Measurements from ENCODE around the gene CD70. TPM values are rescaled to one million over a fixed set of nuclear protein-coding genes. Genes with fewer than 3 reads are reported as not detected.

The CD70 gene
- total RNA-seq, 4 donors from 2014 or later = 0.52 to 0.84 TPM; not detected in 2

- no peak for DNase-seq (ENCODE audit: extremely low spot score)
- no peak for TF ChIP-seq POLR2A (IDR thresholded peaks at IDR 0.05; ENCODE audit: low read depth)
- no peak for TF ChIP-seq EP300 (IDR thresholded peaks at IDR 0.05)
- TF ChIP-seq, protein P1, sequence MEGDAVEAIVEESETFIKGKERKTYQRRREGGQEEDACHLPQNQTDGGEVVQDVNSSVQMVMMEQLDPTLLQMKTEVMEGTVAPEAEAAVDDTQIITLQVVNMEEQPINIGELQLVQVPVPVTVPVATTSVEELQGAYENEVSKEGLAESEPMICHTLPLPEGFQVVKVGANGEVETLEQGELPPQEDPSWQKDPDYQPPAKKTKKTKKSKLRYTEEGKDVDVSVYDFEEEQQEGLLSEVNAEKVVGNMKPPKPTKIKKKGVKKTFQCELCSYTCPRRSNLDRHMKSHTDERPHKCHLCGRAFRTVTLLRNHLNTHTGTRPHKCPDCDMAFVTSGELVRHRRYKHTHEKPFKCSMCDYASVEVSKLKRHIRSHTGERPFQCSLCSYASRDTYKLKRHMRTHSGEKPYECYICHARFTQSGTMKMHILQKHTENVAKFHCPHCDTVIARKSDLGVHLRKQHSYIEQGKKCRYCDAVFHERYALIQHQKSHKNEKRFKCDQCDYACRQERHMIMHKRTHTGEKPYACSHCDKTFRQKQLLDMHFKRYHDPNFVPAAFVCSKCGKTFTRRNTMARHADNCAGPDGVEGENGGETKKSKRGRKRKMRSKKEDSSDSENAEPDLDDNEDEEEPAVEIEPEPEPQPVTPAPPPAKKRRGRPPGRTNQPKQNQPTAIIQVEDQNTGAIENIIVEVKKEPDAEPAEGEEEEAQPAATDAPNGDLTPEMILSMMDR (IDR thresholded peaks at IDR 0.05) = no peak
- TF ChIP-seq POLR2AphosphoS5 (IDR thresholded peaks at IDR 0.05) = no peak
- WGBS = 84% methylated on average over 7 of the region's 7 CpGs
- intact Hi-C loops (cut with DNase I) = no loop called here
- Histone ChIP-seq H3K4me3 (no peak overlapping the region), H3K27me3 (peaks cover 0 to 18% (median 0%) of the 10 kb centered on the region in 4 donors), H3K36me3 (no peaks in the 10 kb centered on the region), H3K4me1 (no peaks in the 10 kb centered on the region), H3K9me3 (no peaks in the 10 kb centered on the region), H3K27ac (replicated peaks in 1 of 4) (no peak overlapping the region)
These were observed 11.3 kb downstream of the CD70 start for GRCh38 chr19:6579450-6580178.

GRCh38 chr19:6577476-6578125 is 13.3 kb downstream of the CD70 start:
- 74% methylated on average over 5 of the region's 5 CpGs for WGBS

GRCh38 chr19:6576869-6577475 is 14.0 kb downstream of the CD70 start:
- H3K4me1 ChIP-seq = no peaks in the 10 kb centered on the region
- TF ChIP-seq POLR2A (IDR thresholded peaks at IDR 0.05; ENCODE audit: low read depth) (no peak), EP300 (IDR thresholded peaks at IDR 0.05) (no peak), POLR2AphosphoS5 (IDR thresholded peaks at IDR 0.05) (no peak)
- TF ChIP-seq, protein P1 (IDR thresholded peaks at IDR 0.05) = no peak
- no peaks in the 10 kb centered on the region for H3K36me3 ChIP-seq
- no peak overlapping the region for H3K4me3 ChIP-seq
- H3K27me3 ChIP-seq = peaks cover 0 to 15% (median 0%) of the 10 kb centered on the region in 4 donors
- H3K9me3 ChIP-seq = peaks cover 0 to 3% (median 0%) of the 10 kb centered on the region in 4 donors
- no peak overlapping the region for H3K27ac ChIP-seq (replicated peaks in 1 of 4)
- DNase-seq (ENCODE audit: extremely low spot score) = no peak
- WGBS = 76% methylated on average over 5 of the region's 5 CpGs
- intact Hi-C loops (cut with DNase I) = no loop called here

More at GRCh38 chr19:6577476-6578125, 13.3 kb downstream of the CD70 start:
- Histone ChIP-seq H3K27ac (replicated peaks in 1 of 4) (no peak overlapping the region), H3K36me3 (no peaks in the 10 kb centered on the region), H3K4me3 (no peak overlapping the region), H3K9me3 (no peaks in the 10 kb centered on the region), H3K27me3 (peaks cover 0 to 9% (median 0%) of the 10 kb centered on the region in 4 donors), H3K4me1 (no peaks in the 10 kb centered on the region)
- DNase-seq (ENCODE audit: extremely low spot score) = no peak
- TF ChIP-seq EP300 (IDR thresholded peaks at IDR 0.05) (no peak), POLR2A (IDR thresholded peaks at IDR 0.05; ENCODE audit: low read depth) (no peak), POLR2AphosphoS5 (IDR thresholded peaks at IDR 0.05) (no peak)
- TF ChIP-seq, protein P1 (IDR thresholded peaks at IDR 0.05) = no peak
- intact Hi-C loops (cut with DNase I) = no loop called here

- H3K27ac ChIP-seq (replicated peaks in 1 of 4) = no peak overlapping the region
- peaks cover 0 to 12% (median 10%) of the 10 kb centered on the region in 4 donors for H3K9me3 ChIP-seq
- TF ChIP-seq, protein P1 (IDR thresholded peaks at IDR 0.05) = no peak
- TF ChIP-seq POLR2AphosphoS5 (IDR thresholded peaks at IDR 0.05) (no peak), POLR2A (IDR thresholded peaks at IDR 0.05; ENCODE audit: low read depth) (no peak), EP300 (IDR thresholded peaks at IDR 0.05) (no peak)
- intact Hi-C loops (cut with DNase I) = no loop called here
- peaks cover 0 to 45% (median 0%) of the 10 kb centered on the region in 4 donors for H3K27me3 ChIP-seq
- no peak for DNase-seq (ENCODE audit: extremely low spot score)
- H3K4me1 ChIP-seq = no peaks in the 10 kb centered on the region
- 73% methylated on average over 1 of the region's 1 CpG for WGBS
- no peaks in the 10 kb centered on the region for H3K36me3 ChIP-seq
- no peak overlapping the region for H3K4me3 ChIP-seq
These were observed 17.6 kb downstream of the CD70 start for GRCh38 chr19:6573350-6573749.

Measured in esophagus muscularis mucosa (tissue), 4 donors.